MM.1S (cell line): ENCODE results near the gene UNC5C.

Experiments used
- EZH2 ChIP-seq: fragments of 300-600 bp; sonication (generic); optimal IDR thresholded peaks from 2 replicates; pipeline ENCODE3; 2017; ENCODE audit warnings: low read depth, mild to moderate bottlenecking, antibody characterized with exemption, low read length, mixed read lengths
- TF ChIP-seq, protein P1 (sequence below): fragments of 300-600 bp; sonication (generic); IDR thresholded peaks from 2 replicates; pipeline ENCODE4 v1.5.1; 2016; ENCODE audit warnings: antibody characterized with exemption, low read length, mixed read lengths

DNA sequence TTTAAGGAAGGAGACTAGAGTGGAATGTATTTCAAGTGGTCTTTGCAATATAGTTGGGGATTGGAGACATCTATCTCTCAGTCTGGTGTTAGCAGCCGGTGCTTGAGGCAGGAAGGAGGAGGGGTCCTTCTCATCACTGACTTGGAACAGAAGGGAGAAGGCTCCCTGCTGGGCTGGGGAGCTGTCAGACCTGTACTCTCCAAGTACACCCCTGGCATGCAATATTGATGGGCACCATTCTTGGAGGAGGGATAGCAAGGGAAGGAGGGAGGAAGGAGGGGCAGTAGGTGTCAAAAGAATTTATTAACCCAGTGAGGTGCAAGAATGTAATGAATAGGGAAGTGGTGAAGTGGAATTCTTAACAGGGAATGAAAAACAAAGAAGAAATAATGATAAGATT is 338.8 kb downstream of the UNC5C start:
- TF ChIP-seq EZH2: no peak
- TF ChIP-seq, protein P1, sequence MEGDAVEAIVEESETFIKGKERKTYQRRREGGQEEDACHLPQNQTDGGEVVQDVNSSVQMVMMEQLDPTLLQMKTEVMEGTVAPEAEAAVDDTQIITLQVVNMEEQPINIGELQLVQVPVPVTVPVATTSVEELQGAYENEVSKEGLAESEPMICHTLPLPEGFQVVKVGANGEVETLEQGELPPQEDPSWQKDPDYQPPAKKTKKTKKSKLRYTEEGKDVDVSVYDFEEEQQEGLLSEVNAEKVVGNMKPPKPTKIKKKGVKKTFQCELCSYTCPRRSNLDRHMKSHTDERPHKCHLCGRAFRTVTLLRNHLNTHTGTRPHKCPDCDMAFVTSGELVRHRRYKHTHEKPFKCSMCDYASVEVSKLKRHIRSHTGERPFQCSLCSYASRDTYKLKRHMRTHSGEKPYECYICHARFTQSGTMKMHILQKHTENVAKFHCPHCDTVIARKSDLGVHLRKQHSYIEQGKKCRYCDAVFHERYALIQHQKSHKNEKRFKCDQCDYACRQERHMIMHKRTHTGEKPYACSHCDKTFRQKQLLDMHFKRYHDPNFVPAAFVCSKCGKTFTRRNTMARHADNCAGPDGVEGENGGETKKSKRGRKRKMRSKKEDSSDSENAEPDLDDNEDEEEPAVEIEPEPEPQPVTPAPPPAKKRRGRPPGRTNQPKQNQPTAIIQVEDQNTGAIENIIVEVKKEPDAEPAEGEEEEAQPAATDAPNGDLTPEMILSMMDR: no peak
